Central memory CD8-positive, alpha-beta T cell (primary cell): ENCODE results near the gene LATS1.
"Not testable (repeated sequence)": the region's sequence is repeated elsewhere in the genome, so short reads cannot be mapped to it uniquely, and the experiment has no call there.

ENCODE experiments used
- ATAC-seq: fragments of 150-1000 bp; cut with Tn5 transposase; replicated peaks from 2 replicates; pipeline ENCODE4 v1.10.0; 2022; ENCODE audit warnings: mild to moderate bottlenecking, moderate FRiP score, moderate number of reproducible peaks; ENCODE audit not compliant: poor library complexity, severe bottlenecking; ENCODE audit errors: extremely low read depth
- DNase-seq, 2 donors: peaks; one replicate each; pipeline ENCODE4 v3.0.0; 2021; ENCODE audit warnings: low spot score in 2 of 2
- H3K27ac Mint-ChIP-seq: one replicate; pipeline ENCODE4 v1.8.0; 2022; ENCODE audit warnings: low read depth, mild to moderate bottlenecking, moderate library complexity, mixed read lengths
- H3K27me3 Mint-ChIP-seq: one replicate; pipeline ENCODE4 v1.8.0; 2022; ENCODE audit warnings: mixed read lengths
- H3K36me3 Mint-ChIP-seq: one replicate; pipeline ENCODE4 v1.8.0; 2022; ENCODE audit warnings: mild to moderate bottlenecking, moderate library complexity, mixed read lengths; ENCODE audit not compliant: insufficient read depth
- H3K4me1 Mint-ChIP-seq: one replicate; pipeline ENCODE4 v1.8.0; 2022; ENCODE audit warnings: mixed read lengths
- H3K4me3 Mint-ChIP-seq: one replicate; pipeline ENCODE4 v1.8.0; 2022; ENCODE audit warnings: mild to moderate bottlenecking, moderate library complexity, mixed read lengths
- H3K9me3 Mint-ChIP-seq: one replicate; pipeline ENCODE4 v1.8.0; 2022; ENCODE audit warnings: mixed read lengths

Gene LATS1

GRCh38 chr6:149683256-149683859 lies 34.5 kb downstream of the LATS1 start:
- Mint-ChIP-seq H3K27me3 (no peaks in the 10 kb centered on the region), H3K27ac (peak overlapping the region; percentile 43), H3K4me3 (no peak overlapping the region), H3K36me3 (peaks cover 38% of the 10 kb centered on the region), H3K9me3 (no peaks in the 10 kb centered on the region), H3K4me1 (peaks cover 25% of the 10 kb centered on the region)
- no peak for ATAC-seq
- no peak for DNase-seq

- H3K9me3 Mint-ChIP-seq, DNase-seq, H3K27me3 Mint-ChIP-seq, H3K4me3 Mint-ChIP-seq, ATAC-seq, H3K27ac Mint-ChIP-seq: not testable (repeated sequence)
- Mint-ChIP-seq H3K4me1 (peaks cover 24% of the 10 kb centered on the region), H3K36me3 (peaks cover 45% of the 10 kb centered on the region)
These were observed 36.1 kb downstream of the LATS1 start for GRCh38 chr6:149681845-149682244.

DNA sequence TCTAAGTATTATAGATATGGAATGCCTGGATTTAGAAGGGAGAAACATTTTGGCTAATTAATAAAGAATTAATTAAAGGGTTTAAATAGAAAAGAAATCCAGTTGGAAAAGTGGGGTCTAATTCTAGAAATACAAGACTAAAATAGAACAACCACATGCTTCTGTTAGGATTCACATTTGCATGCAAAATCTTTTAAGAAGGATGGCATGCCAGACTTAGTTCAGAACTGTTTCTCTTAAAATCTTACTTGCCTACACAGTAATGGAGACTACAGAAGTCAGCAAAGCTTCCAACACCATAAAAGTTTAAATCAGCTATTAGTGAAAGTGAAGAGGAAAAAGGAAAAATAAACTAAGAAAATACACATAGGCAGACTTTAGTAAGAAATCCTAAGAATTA lies 36.7 kb downstream of the LATS1 start:
- Mint-ChIP-seq H3K36me3 (peaks cover 49% of the 10 kb centered on the region), H3K4me1 (peaks cover 18% of the 10 kb centered on the region), H3K9me3 (no peaks in the 10 kb centered on the region), H3K4me3 (no peak overlapping the region), H3K27me3 (no peaks in the 10 kb centered on the region), H3K27ac (no peak overlapping the region)
- no peak for ATAC-seq
- DNase-seq = no peak

- H3K36me3 Mint-ChIP-seq = peaks cover 52% of the 10 kb centered on the region
- peaks cover 17% of the 10 kb centered on the region for H3K4me1 Mint-ChIP-seq
- H3K4me3 Mint-ChIP-seq = no peak overlapping the region
- no peaks in the 10 kb centered on the region for H3K27me3 Mint-ChIP-seq
- DNase-seq = no peak
- no peak for ATAC-seq
- no peak overlapping the region for H3K27ac Mint-ChIP-seq
- H3K9me3 Mint-ChIP-seq = no peaks in the 10 kb centered on the region
These were observed 37.4 kb downstream of the LATS1 start for GRCh38 chr6:149680503-149680902.

DNA sequence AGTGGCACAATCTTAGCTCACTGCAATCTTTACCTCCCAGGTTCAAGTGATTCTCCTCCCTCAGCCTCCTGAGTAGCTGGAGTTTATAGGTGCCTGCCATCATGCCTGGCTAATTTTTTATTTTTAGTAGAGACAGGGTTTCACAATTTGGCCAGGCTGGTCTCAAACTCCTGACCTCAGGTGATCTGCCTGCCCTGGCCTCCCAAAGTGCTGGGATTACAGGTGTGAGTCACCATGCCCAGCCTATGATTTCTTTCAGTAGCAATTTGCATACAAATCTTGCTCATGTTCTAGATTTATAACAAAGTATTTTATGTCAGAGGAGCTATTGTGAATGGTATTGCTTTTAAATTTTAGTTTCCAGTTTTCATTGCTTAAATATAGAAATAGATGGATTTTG lies 45.6 kb downstream of the LATS1 start:
- not testable (repeated sequence) for H3K4me3 Mint-ChIP-seq, H3K27me3 Mint-ChIP-seq, DNase-seq, ATAC-seq, H3K4me1 Mint-ChIP-seq, H3K9me3 Mint-ChIP-seq
- H3K27ac Mint-ChIP-seq = peak overlapping the region; percentile 52
- H3K36me3 Mint-ChIP-seq = peaks cover 71% of the 10 kb centered on the region

- H3K4me3 Mint-ChIP-seq = no peak overlapping the region
- no peaks in the 10 kb centered on the region for H3K9me3 Mint-ChIP-seq
- H3K27me3 Mint-ChIP-seq = no peaks in the 10 kb centered on the region
- H3K36me3 Mint-ChIP-seq = peaks cover 29% of the 10 kb centered on the region
- H3K4me1 Mint-ChIP-seq = no peaks in the 10 kb centered on the region
- ATAC-seq (no peak), DNase-seq (no peak)
- H3K27ac Mint-ChIP-seq = no peak overlapping the region
These were observed 57.9 kb downstream of the LATS1 start for GRCh38 chr6:149660028-149660427.

- Mint-ChIP-seq H3K27me3 (no peaks in the 10 kb centered on the region), H3K4me3 (no peak overlapping the region), H3K4me1 (no peaks in the 10 kb centered on the region), H3K27ac (no peak overlapping the region), H3K36me3 (peaks cover 13% of the 10 kb centered on the region), H3K9me3 (no peaks in the 10 kb centered on the region)
- DNase-seq = no peak
- ATAC-seq = no peak
These were observed 60.5 kb downstream of the LATS1 start for GRCh38 chr6:149657441-149657840.

- Mint-ChIP-seq H3K36me3 (peaks cover 6% of the 10 kb centered on the region), H3K4me3 (no peak overlapping the region), H3K27me3 (no peaks in the 10 kb centered on the region), H3K9me3 (no peaks in the 10 kb centered on the region), H3K27ac (peak overlapping the region; percentile 9), H3K4me1 (peaks cover 18% of the 10 kb centered on the region)
- DNase-seq (no peak), ATAC-seq (no peak)
These were observed 66.8 kb downstream of the LATS1 start for GRCh38 chr6:149651056-149651455.

DNA sequence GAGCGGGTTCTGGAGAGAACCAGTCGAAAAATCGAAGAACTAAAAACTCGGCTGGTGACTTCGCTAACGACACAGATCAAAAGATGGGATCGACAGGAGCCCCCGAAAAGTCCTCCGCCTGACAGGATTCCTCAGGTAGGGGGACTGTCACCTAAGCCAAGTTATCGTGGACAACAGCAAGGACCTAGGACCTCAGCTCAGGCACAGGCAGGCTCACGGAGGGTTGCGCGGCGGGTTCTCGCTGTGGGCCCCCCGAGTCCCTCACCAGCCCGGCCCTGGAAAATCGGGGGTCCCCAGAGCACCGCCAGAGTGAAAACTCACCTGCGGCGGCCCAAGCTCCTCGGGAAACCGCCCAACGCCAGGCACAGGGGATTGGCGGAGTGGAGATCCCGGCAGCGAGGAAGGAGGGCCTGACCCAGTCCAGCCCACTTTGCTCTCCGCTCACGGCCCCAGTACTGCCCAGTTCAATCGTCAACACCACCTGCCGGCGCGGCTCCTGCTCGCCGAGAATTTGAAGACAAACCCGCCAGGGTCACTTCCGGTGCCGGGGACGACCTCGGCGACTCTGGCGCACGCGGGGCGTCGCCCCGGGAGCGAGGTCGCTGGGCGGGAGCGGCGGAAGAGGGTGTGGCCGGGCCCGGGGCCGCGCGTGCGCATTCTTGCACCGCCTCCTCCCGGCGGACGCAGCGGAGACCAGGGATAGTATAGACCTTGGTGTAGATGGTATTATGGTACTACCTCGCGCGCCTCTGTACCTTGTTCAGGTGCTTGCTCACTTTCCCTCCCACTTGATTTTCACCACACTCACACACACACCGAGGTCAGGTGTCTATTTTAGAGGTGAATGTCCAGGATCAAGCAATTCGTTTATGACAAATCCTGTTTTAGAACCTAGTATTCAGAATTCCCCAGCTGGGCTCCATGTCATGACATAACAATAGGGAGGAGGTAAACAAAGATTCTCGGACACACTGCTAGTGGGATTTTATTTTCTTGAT lies 69.5 kb downstream of the LATS1 start, which contains the start of gene KATNA1:
KATNA1 (minus strand) TSS at position 567 of the 998 bp plus-strand sequence. CDS start 10,167 bp downstream, outside the sequence.
- H3K27me3 Mint-ChIP-seq = no peaks in the 10 kb centered on the region
- DNase-seq (peak; percentile 62 to 68), ATAC-seq (peak; percentile 80)
- H3K4me1 Mint-ChIP-seq = peaks cover 22% of the 10 kb centered on the region
- no peaks in the 10 kb centered on the region for H3K9me3 Mint-ChIP-seq
- H3K27ac Mint-ChIP-seq = peak within 1 kb of the TSS; percentile 88
- peaks cover 6% of the 10 kb centered on the region for H3K36me3 Mint-ChIP-seq
- peak within 1 kb of the TSS; percentile 90 for H3K4me3 Mint-ChIP-seq

GRCh38 chr6:149646599-149646998 lies 71.3 kb downstream of the LATS1 start:
- ATAC-seq = no peak
- no peak for DNase-seq
- peak overlapping the region; percentile 49 for H3K27ac Mint-ChIP-seq
- H3K4me3 Mint-ChIP-seq = peak overlapping the region; percentile 90
- no peaks in the 10 kb centered on the region for H3K9me3 Mint-ChIP-seq
- H3K36me3 Mint-ChIP-seq = peaks cover 6% of the 10 kb centered on the region
- no peaks in the 10 kb centered on the region for H3K27me3 Mint-ChIP-seq
- peaks cover 37% of the 10 kb centered on the region for H3K4me1 Mint-ChIP-seq

GRCh38 chr6:149642829-149643580 lies 74.9 kb downstream of the LATS1 start:
- Mint-ChIP-seq H3K4me3 (no peak overlapping the region), H3K36me3 (peaks cover 11% of the 10 kb centered on the region), H3K4me1 (peaks cover 34% of the 10 kb centered on the region), H3K27me3 (no peaks in the 10 kb centered on the region), H3K9me3 (no peaks in the 10 kb centered on the region), H3K27ac (no peak overlapping the region)
- no peak for DNase-seq
- no peak for ATAC-seq

DNA sequence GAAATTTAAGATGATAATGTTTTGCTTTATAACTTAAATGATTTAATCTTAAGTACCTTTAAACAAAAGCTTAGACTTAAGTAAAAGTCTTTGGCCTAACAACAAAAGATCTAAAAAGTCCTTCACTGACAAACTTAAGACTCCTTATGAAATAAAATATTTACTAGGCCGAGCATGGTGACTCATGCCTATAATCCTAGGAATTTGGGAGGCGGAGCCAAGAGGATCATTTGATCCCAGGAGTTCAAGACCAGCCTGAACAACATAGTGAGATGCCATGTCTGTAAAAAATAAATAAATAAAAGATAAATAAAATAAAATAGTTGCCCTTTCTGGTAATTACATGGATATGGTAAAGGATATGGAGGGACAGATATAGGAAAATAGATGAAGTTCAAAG lies 81.8 kb downstream of the LATS1 start:
- no peaks in the 10 kb centered on the region for H3K9me3 Mint-ChIP-seq
- no peak overlapping the region for H3K4me3 Mint-ChIP-seq
- DNase-seq (no peak), ATAC-seq (no peak)
- peaks cover 3% of the 10 kb centered on the region for H3K4me1 Mint-ChIP-seq
- no peak overlapping the region for H3K27ac Mint-ChIP-seq
- no peaks in the 10 kb centered on the region for H3K27me3 Mint-ChIP-seq
- H3K36me3 Mint-ChIP-seq = peaks cover 23% of the 10 kb centered on the region
